ENCODE results near the gene CHAC1. TPM values are rescaled to one million over a fixed set of nuclear protein-coding genes. Genes with fewer than 3 reads are reported as not detected.

Gene CHAC1, protein sequence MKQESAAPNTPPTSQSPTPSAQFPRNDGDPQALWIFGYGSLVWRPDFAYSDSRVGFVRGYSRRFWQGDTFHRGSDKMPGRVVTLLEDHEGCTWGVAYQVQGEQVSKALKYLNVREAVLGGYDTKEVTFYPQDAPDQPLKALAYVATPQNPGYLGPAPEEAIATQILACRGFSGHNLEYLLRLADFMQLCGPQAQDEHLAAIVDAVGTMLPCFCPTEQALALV
- total RNA-seq: 1 to 10 TPM in 2 of 4 donors, under 1 TPM in 1, not detected in 1; 0.66 to 1.6 (median 1.2) TPM

DNA sequence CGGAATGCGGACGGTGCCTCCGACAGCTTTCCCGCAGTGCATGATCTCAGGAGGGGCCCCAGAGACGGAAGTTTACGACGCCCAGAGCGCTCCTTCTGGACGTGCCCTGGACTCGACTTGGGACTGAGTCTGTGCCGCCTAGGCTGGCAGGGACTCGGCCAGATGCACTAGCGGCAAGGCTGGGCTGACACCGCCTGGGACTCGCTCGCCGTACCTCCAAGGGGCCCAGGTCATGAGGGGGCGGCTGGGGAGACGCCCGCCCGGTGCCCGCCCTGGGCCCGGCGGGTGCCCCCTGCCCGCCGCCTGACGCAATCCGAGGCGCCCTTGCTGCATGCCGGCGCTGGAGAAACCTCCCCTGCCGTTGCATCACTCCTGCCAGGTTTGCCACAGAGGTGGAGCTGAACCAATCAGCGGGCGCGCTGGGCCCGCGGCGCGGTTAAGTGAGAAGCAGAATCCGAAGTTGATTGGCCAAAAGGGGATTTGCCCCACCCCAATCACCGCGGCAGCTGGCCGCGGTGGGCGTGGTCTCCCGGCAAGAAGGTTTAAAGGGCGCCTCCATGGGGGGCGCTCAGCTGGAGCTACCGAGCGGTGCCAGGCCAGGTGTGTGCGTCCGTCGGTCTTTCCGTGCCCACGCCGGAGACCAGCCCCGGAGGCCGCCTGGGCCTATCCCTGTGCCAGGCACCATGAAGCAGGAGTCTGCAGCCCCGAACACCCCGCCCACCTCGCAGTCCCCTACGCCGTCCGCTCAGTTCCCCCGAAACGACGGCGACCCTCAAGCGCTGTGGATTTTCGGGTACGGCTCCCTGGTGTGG lies at the start of gene CHAC1:
TSS of gene CHAC1 (plus strand) at position 571 of the 812 bp plus-strand sequence. CDS start at position 684, 113 bp downstream.
- TF ChIP-seq, protein P1, sequence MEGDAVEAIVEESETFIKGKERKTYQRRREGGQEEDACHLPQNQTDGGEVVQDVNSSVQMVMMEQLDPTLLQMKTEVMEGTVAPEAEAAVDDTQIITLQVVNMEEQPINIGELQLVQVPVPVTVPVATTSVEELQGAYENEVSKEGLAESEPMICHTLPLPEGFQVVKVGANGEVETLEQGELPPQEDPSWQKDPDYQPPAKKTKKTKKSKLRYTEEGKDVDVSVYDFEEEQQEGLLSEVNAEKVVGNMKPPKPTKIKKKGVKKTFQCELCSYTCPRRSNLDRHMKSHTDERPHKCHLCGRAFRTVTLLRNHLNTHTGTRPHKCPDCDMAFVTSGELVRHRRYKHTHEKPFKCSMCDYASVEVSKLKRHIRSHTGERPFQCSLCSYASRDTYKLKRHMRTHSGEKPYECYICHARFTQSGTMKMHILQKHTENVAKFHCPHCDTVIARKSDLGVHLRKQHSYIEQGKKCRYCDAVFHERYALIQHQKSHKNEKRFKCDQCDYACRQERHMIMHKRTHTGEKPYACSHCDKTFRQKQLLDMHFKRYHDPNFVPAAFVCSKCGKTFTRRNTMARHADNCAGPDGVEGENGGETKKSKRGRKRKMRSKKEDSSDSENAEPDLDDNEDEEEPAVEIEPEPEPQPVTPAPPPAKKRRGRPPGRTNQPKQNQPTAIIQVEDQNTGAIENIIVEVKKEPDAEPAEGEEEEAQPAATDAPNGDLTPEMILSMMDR (IDR thresholded peaks at IDR 0.05; ENCODE audit: low read depth): no peak

DNA sequence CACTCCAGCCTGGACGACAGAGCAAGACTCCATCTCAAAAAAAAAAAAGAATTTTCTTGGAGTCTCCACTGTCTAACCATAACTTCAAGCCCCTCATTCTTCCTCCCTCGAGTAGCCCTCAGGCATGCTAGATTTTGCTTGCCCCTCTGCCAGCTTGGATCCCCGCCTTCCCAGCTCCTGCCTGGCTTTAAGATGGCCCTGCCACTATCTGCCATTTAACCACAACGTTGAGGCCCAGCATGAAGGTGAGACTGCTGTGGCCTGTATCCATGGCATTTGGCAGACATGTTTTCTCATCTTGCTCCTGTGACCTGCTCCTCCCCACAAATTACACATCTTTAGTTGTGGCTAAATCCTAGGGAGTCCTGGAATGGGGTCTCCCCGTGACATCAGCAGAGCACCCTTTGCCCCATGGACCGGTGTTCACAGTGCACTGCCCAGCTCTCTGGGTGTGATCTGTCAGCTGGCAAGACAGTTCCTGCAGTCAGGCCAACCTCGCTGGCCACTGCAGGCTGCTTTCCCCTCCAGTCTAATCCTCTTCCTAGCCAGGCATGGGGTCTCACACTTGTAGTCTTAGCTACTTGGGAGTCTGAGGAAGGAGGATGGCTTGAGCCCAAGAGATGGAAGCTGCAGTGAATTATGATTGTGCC lies 48.6 kb upstream of the CHAC1 start:
- TF ChIP-seq, protein P1 (IDR thresholded peaks at IDR 0.05; ENCODE audit: low read depth): no peak

DNA sequence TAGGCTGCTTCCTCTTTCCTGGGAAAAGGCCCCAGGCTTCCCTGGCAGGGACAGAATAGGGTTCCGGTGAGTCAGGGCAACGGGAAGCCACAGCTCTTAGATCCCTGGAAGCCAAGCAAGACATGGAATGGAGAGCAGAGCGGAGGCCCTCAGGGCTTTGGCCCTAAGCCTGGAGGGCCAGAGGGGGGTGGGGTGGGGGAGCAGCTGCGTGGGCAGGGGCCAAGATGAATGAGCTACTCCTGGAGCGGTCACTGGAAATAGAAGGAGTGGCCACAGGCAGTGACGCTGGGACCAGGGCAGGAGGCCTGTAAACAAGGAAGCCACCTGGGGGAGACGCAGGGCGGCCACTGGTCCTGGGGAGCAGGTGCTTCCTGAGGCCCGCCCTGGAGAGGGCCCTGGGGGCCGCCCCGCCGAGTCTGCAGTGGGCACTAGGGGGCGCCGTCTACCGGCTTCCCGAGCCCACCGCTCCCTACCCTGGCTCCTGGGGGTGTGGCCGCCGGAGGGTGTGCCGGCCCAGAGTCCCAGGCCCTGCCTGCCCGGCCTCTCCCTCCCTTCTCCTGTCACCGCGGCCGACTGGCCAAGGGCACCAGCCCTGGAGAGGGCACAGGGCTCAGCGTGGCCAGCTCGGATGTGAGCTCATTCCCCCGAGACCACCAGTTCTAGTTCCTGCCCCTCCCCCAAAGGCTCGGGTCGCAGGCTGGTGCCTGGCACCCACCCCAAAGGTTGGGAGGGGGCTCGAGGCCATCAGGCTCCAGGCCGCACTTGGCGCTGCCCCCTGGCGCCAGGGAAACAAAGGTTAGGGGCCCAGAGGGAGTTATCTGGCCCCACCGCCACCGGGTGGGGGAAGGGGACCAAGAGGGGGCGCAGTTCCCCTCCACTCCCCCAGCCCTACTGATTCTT lies 46.9 kb upstream of the CHAC1 start:
- TF ChIP-seq, protein P1 (IDR thresholded peaks at IDR 0.05; ENCODE audit: low read depth): no peak

DNA sequence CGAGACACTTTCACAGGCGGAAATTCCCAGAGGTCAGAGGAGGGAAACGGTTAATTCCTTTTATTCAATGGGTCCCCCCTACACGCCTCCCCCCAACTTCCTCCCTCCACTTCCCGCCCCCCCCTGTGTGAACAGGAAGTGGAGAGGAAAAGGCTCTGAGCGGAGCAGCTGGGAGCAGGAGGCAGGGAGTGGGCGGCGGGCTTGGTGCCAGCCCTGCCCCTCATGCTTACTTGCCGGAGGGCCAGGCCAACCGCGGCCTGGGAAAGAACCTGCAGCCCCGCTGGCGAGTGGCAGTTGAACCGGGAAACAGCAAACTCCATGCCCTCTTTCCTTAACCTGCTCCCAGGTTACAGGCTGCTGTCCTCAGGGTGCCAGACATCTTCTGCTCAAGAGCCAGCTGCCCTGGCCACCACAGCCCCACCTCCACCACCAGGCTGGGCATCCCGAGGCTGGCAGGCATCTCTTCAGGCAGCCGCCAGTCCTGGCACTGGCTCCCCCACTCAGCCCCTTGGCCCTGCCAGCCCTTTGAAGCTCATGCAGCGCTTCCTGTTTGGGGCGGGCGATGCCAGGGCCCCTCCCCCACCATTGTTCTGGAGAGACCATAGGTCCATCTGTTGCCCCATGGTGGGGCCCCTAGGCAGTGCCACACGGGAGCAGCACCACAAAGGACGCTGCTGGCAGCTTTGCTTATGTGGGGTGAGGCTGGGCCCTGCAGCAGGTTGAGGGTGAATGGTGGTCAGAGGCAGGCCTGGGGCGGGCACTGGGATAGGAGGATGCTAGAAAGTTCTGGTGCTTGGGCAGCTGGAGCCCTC lies 46.1 kb upstream of the CHAC1 start:
- TF ChIP-seq, protein P1 (IDR thresholded peaks at IDR 0.05; ENCODE audit: low read depth): no peak

DNA sequence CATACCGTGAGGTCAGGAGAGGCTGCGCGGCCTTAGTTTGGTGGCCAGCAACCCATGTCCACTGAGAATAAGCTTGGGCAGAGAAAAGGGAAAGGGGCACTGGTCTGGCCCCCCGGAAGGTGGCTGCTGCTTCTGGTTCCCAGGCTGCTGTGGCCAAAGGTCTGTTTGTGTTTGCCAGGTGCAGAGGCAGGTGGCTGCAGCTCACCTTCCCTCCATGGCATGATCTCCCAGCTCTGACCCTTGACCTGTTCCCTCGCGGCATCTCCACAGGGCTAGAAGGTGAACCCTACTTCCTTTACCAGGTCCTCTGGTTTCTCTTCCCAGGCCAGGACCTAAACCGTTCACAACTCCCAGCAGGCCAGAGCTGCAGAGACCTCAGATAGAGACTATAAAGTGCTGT lies 45.2 kb upstream of the CHAC1 start:
- TF ChIP-seq, protein P1 (IDR thresholded peaks at IDR 0.05; ENCODE audit: low read depth): no peak

Data from subcutaneous adipose tissue (tissue), 4 donors.